CD4-positive, alpha-beta T cell treated with Interleukin-17A for 1 hour (primary cell): ENCODE measurements around the gene PCDHGC3.

ENCODE experiments used
- DNase-seq: peaks from one replicate; pipeline ENCODE4 v3.0.0-alpha.2; 2020

PCDHGC3 gene

DNA sequence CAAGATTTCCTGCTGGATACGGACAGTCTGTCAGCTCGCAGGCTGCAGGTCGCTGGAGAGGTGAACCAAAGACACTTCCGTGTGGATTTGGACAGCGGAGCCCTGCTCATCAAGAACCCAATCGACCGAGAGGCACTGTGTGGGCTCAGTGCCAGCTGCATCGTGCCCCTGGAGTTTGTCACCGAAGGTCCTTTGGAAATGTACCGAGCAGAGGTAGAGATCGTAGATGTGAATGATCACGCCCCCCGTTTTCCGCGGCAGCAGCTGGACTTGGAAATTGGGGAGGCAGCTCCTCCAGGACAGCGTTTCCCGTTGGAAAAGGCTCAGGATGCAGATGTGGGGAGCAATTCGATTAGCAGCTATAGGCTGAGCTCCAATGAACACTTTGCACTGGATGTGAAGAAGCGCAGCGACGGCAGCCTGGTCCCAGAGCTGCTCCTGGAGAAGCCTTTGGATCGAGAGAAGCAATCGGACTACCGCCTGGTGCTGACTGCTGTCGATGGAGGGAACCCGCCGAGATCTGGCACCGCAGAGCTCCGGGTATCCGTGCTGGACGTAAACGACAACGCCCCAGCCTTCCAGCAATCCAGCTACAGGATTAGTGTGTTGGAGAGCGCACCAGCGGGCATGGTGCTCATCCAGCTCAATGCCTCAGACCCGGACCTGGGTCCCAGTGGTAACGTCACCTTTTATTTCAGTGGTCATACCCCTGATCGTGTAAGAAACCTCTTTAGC is 9.7 kb downstream of the PCDHGC3 start:
- no peak for DNase-seq

DNA sequence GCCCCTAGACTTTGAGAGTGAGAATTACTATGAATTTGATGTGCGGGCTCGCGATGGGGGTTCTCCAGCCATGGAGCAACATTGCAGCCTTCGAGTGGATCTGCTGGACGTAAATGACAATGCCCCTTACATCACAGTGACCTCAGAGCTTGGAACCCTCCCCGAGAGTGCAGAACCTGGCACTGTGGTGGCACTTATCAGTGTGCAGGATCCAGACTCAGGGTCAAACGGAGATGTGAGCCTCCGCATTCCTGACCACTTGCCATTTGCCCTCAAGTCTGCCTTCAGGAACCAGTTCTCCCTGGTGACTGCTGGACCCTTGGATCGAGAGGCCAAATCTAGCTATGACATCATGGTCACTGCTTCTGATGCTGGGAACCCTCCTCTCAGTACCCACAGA is 10.3 kb downstream of the PCDHGC3 start:
- no peak for DNase-seq

DNA sequence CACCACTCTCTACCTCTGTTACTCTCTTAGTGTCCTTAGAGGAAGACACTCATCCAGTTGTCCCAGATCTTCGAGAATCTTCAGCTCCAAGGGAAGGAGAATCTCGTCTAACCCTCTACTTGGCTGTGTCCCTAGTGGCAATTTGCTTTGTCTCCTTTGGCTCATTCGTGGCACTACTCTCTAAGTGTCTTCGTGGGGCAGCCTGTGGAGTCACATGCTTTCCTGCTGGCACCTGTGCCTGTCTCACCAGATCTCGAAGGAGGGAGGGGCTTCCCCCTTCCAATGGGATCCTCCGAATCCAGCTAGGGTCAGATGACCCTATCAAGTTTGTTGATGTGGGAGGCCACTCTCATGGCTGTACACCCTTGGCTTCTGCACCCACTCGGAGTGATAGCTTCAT is 11.4 kb downstream of the PCDHGC3 start:
- no peak for DNase-seq

DNA sequence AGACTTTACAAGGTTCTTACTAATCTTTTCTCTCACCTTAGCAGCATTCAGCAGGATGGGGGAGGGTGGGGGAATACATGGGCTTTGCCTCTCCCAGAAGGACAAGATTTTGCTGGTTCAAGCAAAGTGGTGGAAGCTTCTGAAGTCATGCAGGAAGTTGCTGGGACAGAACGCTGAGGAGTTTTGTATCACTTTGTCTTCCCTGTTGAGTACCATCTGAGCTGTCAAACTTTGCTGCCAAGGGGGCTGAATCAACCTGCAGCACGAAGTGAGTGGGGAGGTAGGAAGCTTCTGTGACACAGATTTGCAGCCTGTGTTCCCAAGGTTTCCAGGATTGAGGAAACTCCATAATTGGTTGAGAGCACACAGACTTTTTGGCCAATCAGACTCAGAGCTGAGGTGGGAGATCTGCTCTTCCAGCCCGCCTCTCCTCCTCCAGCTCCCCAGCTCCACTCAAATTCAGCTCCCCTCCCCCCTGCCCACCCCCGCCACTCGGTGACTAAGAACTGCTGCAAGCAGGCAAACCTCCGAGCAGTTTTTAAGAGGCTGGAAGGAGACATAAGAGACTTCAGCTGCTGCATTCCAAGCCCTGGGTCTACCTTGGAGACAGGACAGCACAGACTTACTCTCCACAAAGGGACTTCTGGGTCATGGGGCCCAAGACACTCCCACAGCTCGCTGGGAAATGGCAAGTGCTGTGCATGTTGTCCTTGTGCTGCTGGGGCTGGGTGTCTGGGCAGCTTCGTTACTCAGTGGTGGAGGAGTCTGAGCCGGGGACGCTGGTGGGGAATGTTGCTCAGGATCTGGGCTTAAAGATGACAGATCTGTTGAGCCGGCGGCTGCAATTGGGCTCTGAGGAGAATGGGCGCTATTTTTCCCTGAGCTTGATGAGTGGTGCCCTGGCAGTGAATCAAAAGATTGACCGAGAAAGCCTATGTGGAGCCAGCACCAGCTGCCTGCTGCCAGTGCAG is 13.1 kb downstream of the PCDHGC3 start, which contains the start of gene PCDHGC5:
Gene PCDHGC5 (plus strand): TSS at position 491 of the 971 bp plus-strand sequence. CDS start 160 bp downstream, at position 651.
- DNase-seq = no peak

DNA sequence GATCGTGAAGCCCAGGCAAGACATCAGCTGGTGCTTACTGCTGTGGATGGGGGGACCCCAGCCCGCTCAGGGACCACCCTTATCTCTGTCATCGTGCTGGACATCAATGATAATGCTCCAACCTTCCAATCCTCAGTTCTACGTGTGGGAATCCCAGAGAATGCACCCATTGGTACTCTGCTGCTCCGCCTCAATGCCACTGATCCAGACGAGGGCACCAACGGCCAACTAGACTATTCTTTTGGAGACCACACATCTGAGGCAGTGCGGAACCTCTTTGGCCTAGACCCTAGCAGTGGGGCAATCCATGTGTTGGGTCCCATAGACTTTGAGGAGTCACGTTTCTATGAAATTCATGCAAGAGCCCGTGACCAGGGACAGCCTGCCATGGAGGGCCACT is 14.1 kb downstream of the PCDHGC3 start:
- no peak for DNase-seq

DNA sequence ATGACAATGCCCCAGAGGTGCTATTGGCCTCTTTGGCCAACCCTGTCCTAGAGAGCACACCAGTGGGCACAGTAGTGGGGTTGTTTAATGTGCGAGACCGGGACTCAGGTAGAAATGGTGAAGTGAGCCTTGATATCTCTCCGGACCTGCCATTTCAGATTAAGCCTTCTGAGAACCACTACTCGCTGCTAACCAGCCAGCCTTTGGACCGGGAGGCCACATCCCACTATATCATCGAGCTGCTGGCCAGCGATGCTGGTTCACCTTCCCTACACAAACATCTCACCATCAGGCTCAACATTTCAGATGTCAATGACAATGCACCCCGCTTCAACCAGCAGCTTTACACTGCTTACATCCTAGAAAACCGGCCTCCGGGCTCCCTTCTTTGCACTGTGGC is 14.5 kb downstream of the PCDHGC3 start:
- no peak for DNase-seq

DNA sequence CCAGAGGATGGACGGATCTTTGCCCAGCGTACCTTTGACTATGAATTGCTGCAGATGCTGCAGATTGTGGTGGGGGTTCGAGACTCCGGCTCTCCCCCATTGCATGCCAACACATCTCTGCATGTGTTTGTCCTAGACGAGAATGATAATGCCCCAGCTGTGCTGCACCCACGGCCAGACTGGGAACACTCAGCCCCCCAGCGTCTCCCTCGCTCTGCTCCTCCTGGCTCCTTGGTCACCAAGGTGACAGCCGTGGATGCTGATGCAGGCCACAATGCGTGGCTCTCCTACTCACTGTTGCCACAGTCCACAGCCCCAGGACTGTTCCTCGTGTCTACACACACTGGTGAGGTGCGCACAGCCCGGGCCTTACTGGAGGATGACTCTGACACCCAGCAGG is 15.0 kb downstream of the PCDHGC3 start:
- no peak for DNase-seq

DNA sequence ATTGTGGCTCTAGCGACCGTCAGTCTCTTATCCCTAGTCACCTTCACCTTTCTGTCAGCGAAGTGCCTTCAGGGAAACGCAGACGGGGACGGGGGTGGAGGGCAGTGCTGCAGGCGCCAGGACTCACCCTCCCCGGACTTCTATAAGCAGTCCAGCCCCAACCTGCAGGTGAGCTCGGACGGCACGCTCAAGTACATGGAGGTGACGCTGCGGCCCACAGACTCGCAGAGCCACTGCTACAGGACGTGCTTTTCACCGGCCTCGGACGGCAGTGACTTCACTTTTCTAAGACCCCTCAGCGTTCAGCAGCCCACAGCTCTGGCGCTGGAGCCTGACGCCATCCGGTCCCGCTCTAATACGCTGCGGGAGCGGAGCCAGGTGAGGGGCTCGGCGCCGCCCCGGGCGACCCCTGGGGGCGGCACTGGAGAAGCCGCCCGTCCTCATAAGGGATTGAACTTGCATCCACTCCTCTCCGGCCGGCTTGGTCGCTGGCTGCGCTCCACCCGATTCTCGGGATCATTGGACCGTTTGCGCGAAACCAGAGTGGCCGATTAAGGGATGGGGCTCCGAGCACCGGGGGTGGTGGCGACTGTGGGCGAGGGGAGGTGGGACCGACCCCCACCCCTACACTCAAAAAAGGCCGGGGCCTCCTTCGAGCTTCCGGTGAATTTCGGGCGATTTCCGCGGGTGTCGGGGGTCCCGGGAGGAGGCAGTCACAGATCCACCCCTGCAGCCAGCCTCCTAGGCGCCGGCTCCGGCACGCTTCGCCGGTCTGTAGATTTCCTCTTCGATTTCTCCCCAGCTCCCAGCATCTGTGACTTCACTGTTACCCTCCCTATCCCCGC is 15.8 kb downstream of the PCDHGC3 start:
- DNase-seq = no peak

DNA sequence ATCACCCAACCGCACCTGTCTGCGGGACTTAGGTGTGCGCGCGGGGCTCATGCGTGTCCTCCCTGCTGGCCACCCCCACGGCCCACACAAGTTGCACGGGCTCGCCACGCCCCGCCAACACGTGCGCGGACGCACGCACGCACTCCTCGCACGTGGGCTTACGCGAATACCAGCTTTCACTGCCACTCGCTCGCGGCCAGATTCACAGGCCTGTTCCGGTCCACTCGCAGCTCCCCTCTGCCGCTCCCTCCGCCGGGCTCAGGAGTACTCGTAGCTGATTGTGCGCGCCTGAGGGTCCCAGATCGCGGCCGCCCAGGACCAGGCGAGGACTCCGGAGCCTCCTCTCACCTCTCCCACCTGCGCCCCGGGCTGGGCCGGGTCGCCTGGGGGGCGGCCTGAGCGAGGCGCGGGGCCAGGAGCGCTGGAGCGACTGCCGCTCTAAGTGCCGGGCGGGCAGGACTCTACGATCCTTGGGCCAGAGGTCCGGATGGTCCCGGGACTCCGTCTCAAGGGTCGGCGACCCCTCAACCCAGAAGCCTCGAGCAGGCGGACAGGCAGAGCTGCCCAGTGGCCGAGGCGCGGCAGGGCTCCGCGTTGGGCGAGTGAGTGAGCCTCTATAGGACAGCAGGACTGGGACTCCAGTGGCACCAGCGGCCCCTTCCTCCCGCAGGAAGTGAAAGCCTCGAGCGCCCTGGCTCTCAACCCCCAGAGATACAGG is 16.6 kb downstream of the PCDHGC3 start:
- no peak for DNase-seq

DNA sequence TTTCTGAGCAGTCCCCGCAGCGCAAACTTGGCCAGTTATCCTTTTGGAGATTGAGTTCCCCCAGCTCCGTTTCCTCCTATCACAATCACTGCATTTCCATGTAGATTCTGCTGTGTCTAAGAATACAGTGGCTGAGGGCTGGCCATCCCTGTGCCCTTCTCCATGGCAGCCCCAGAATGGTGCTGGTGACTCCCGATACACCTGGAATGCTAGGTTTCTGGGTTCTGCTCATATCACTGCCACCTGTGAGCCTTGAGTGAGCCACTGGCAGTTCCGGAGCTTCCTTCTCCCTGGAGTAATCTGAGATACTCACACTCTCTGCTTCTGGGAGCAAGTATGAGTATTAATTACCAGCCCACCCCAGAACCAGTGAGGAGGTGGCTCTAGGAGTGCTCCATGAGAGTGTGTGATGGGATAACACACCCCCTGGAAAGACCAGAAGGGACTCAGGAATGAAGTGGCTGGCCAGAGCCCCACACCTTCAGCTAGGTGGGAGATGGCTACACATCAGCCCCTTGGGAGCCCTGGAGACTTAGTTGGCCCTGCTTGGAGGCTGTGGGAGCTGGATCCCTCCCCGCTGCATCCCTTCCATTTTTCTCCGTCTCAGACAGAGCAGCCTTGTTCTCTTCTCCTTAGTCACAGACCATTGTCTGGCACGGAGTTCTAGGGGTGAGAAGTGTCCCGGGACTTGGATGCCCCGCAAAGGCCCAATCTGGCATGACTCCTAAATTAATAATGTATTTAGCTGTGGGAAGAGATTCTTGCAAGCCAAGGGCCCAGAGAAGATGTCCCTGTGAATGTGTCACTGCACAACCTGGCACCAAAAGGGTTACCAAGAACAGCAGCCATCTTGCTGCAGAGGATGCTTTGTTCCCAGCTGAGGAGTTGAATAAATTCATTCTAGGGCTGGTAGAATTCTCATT is 18.0 kb downstream of the PCDHGC3 start:
- no peak for DNase-seq

DNA sequence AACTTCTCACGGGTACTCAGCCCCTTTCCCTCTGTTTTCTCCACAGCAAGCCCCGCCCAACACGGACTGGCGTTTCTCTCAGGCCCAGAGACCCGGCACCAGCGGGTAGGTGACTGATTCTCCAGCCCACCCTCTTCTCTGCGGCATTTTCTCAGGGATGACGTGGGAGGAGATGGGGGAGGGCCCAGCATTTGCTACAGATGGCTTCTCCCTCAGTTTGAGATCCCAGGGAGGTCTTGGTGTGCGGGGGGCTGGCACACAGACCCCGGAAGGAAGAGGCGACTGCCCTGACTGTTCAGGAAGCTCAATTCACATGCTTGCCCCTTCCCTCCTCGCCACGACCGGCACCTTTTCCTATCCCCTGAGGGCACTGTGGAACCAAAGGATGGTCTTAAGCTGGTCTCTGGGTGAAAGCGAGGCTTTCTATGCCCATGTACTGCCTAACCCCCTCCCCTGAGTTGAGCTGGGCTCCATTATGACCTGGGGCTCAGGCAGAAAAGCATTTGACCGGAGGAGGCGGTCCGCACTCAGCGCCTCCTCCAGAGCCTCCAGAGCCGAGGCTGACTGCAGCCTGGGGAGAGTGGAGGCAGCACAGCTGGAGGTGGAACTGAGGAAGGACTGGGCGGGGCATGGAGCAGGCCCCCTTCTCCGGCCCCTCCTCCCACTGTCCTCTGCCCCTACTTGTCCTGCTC is 19.1 kb downstream of the PCDHGC3 start:
- DNase-seq = no peak

DNA sequence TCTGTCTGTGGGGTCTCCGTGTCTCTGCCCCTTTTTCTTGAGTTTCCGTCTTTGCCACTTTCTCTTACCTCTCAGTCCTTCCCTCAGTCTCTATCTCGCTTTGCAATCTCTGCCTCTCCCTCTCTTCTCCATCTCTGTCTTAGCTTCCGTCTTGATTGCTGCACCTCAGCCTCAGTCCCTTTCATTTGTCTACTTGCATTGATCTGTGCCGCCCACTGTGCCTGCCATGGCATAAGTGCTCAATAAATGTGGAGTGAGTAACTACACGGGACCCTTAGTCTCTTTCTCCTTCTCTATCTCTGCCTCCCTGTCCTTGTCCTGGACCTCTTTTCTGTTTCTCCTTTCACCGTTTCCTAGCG is 19.7 kb downstream of the PCDHGC3 start:
- DNase-seq = no peak

DNA sequence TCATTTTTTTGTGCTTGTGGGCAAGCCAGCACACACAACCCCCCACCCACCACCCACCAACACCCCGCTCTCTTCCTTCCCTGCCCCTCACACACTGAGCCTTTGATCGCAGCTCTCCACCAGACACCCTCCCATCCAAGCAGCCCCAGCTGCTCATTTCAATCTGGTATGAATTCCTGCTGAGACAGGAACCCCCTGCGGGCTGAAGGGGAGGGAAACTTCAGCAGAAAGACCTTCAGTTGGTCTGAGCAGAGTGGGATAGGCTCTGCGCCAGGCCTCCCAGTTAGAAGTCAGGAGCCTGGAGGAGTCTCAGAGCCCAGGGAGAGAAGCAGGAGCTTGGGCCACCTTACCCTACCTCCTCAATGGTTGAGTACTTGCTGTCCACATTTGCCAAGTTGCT is 20.3 kb downstream of the PCDHGC3 start:
- DNase-seq = no peak

DNA sequence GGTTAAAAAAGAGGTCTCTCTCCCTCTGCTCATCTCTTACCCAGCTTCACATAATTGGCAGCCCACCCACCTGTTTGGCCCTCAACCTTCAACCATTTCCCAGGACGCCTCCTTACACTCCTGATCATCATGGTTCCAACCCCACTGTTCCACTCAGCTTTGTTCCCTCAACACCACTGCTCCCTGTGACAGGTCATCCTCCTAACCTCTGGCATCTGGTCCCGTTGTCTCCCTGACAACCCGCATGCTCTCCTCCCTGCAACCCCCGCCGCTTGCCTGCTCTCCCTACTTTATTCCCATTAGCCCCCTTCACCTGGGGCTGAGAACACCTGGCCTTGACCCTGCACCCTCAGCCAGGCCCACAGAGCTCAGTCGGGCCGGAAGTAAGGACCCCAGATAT is 26.0 kb downstream of the PCDHGC3 start:
- DNase-seq = no peak

DNA sequence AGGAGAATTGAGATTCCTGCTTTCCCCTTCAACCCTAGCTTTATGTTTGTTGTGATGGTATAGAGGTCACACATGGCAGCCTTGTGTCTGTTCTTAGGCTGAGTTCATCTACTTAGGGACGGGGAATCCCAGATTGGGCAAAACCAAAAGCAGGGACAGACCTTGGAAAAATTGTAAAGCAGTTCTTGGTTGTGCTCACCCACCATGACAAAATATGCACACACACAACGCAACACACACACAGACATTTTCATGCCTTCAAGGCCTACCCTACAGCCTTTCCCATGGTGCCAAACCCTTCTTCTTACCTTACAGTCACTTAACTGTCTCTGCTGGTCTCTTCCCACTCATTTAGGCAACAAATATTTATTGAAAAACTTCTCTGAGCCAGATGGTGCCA is 27.9 kb downstream of the PCDHGC3 start:
- no peak for DNase-seq

DNA sequence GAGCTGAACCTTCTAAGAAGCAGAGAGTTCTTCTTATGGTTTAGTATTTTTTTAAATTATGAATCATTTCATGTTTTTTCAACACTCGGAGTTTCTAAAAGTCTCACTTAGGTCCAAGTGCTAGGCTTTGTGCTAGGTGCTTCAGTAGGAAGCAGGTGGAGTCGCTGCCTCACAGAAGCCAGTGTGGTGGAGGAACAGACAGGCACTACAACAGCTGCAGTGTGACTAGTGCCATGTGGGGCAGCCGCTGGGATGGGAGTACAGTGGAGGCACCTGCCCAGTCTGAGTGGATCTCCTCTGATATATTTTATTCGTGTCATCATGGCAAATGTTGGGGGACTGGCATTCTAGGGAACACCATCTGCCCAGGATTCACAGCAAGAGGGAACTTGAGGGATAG is 28.4 kb downstream of the PCDHGC3 start:
- DNase-seq = no peak

DNA sequence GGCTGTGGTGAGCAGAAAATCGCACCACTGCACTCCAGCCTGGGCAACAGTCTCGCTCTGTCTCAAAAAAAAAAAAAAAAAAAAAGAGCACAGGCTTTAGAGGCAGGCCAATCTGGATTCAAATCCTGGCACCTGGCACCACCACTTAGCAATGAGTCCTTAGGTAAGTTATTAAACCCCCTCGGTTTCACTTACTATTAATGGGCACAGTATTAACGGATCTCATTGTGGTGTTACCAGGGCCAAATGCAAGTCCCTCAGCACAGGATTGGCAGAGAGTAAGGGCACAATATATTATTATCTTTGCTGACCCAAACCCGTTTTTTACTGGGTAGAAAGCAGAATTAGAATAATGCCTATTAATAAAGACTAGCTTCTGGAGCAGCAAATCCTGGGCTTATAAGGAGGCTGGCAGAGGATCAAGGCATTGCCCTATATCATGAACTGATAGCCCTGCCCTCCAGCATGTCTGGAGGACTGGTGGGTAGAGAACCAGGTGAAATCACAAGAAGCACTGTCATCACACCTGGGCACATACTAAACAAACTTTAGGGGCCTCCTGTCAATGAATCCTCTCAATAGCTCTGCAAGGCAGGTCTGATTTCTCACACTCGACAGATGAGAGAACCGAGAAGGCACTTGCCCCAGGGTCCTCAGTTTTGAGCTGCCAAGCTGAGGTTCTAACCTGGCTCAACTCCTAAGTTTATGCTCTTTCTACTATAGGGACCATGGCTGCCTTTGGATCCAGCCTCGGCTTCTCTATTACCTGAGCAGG is 30.8 kb downstream of the PCDHGC3 start:
- no peak for DNase-seq

DNA sequence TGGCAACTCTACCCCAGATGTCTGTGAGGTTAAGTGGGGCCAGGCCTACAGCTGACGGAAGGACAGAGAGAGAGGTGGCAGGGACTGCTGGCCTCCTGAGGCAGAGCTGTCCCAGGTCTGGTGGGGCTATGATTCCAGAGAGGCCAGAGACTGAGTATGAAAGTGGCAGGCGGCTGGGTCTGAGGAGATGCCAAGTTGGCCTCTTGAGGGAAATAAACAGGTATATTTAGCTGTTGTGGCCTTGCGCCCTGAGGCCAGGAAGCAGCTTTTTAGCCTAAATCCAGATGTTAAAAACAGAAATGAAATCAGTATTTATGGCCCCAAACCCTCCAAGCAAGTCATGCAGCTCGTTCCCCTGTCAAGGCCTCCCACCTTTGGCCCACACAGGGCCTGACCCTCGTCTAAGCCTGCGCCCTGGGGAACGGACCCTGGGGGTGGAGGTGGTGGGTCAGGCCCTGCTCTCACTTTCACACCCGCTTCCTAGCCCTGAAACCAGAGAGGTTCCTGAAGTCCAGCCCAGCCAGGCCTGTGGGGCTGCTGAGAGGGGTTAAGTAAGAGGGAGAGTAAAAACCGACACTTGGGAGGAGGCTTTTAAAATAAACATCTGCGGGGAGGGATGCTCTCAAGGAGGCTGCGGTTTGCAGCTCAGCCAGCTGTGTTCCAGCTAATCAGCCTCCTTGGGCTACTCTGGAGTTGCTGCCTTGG is 31.8 kb downstream of the PCDHGC3 start:
- no peak for DNase-seq

DNA sequence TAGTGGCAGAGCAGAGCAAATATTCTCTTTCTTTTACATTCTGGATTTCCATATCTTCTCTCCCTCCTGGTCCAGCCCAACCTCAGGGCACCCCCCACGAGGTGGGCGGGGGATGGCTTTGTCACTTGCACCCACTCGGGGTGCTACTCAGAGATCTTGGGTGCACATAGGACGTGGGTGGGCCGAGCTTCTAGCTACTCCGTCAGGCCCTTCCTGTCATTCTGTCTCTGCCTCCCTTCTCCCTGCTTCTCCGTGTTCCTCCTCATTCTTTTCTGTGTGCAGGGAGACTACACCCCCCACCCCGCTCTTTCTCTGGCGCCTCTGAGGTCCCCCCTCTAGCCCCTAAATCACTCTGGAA is 32.7 kb downstream of the PCDHGC3 start:
- DNase-seq = no peak
